ENCODE results near the gene STK32A.

- TF ChIP-seq CTCF (conservative IDR thresholded peaks at IDR 0.05; ENCODE audit: low read depth in 2 of 2) (peak; percentile 45 to 60), POLR2AphosphoS5 (IDR thresholded peaks at IDR 0.05; ENCODE audit: low read depth) (no peak), CREB1 (CRISPR knock-in tag; IDR thresholded peaks at IDR 0.05; ENCODE audit: low read depth) (no peak), EZH2 (IDR thresholded peaks at IDR 0.05; ENCODE audit: low read depth, unreplicated experiment) (no peak), EZH2phosphoT487 (IDR thresholded peaks at IDR 0.05; ENCODE audit: unreplicated experiment) (no peak), ETS1 (IDR thresholded peaks at IDR 0.05) (no peak), JUNB (IDR thresholded peaks at IDR 0.05; ENCODE audit: unreplicated experiment) (no peak), ZNF114 (CRISPR knock-in tag; IDR thresholded peaks at IDR 0.05) (no peak), REST (IDR thresholded peaks at IDR 0.05; ENCODE audit: unreplicated experiment) (no peak), ZNF462 (CRISPR knock-in tag; IDR thresholded peaks at IDR 0.05) (no peak), NANOG (IDR thresholded peaks at IDR 0.05; ENCODE audit: borderline replicate concordance) (no peak)
Observed at GRCh38 chr5:147391781-147392180, 157.0 kb downstream of the STK32A start.
